Chondrocyte (in vitro differentiated cells): ENCODE data around the gene DEPDC1B. TPM values are rescaled to one million over a fixed set of nuclear protein-coding genes. Genes with fewer than 3 reads are reported as not detected.
A peak's percentile ranks its signal among the peaks of the same experiment; 100 is the strongest.

ENCODE experiments used
- DNase-seq: peaks from one replicate; pipeline ENCODE4 v3.0.0; 2021; ENCODE audit warnings: mixed read lengths, low spot score
- H3K27ac Mint-ChIP-seq: one replicate; pipeline ENCODE4 v1.8.0; 2021; ENCODE audit warnings: mild to moderate bottlenecking, moderate library complexity, mixed read lengths; ENCODE audit not compliant: unreplicated experiment
- H3K27me3 Mint-ChIP-seq: 2 replicates; pipeline ENCODE4 v1.8.0; 2021; ENCODE audit warnings: low read depth, mixed read lengths
- H3K36me3 Mint-ChIP-seq: 2 replicates; pipeline ENCODE4 v1.8.0; 2021; ENCODE audit warnings: low read depth, mixed read lengths
- H3K4me1 Mint-ChIP-seq: 2 replicates; pipeline ENCODE4 v1.8.0; 2021; ENCODE audit warnings: low read depth, mild to moderate bottlenecking, mixed read lengths
- H3K4me3 Mint-ChIP-seq: one replicate; pipeline ENCODE4 v1.8.0; 2021; ENCODE audit warnings: mild to moderate bottlenecking, moderate library complexity, mixed read lengths; ENCODE audit not compliant: unreplicated experiment
- H3K9me3 Mint-ChIP-seq: 2 replicates; pipeline ENCODE4 v1.8.0; 2021; ENCODE audit warnings: low read depth, mixed read lengths
- long read RNA-seq: library from polyadenylated mRNA; stranded (forward); transcript quantifications from one replicate; pipeline ENCODE4 v2.0.0, GENCODE V29; 2021
- total RNA-seq: library from RNA; stranded (reverse); gene quantifications from 3 replicates; pipeline ENCODE4 v1.2.1, GENCODE V29; 2021
- TF ChIP-seq, protein P1 (sequence below): fragments of 200-600 bp; sonication (generic); IDR thresholded peaks from 2 replicates; pipeline ENCODE4 v1.5.0; 2021; ENCODE audit warnings: antibody characterized with exemption, mild to moderate bottlenecking, moderate library complexity

Gene DEPDC1B
- 1.2 to 2.3 TPM (median 1.5 TPM) in 3 replicates for total RNA-seq
- long read RNA-seq, partial matches to known transcripts: 0 of 2 reads
- long read RNA-seq, other reads (novel, unspliced or antisense): 2 of 2 reads

DNA sequence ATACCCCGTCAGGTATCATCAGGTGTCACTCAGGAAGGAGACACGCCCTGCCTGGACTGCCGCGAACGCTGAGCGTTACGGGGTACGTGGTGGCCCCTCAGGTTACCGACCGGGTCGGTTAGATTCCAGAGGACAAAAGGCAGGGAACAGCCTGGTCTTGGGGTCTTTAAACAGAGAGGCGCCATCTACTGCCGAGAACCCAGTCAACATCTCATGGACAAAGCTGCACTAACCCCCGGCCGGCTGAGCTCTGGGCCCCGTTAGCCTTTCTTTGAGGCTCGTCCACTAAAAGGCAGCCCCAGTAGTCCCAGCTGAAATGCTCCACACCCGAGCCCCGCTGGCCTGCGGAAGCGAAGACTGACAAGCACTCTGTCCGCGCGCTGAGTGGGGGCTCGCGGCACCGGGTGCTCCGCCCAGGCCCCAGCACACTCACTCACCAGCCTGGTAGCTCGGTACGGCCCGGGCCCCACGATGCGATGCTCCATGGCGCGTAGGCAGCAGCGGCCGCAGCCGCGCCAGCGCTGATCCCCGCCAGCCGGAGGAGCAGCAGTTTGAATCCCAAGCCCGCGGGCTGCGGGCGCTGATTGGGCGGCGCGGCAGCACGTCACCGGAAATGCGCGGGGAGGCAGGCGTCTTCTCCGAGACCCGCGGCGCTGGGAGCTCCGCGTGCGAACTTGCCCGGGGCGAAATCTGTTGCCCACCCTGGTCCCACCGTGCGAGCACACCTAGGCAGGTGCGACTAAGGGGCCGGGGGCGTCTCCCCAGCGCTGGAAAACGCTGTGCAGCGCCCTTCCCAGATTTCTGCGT, at the start of gene DEPDC1B:
Gene DEPDC1B (minus strand): TSS at position 558 of the 807 bp plus-strand sequence. CDS start 73 bp downstream, at position 485.
- TF ChIP-seq, protein P1, sequence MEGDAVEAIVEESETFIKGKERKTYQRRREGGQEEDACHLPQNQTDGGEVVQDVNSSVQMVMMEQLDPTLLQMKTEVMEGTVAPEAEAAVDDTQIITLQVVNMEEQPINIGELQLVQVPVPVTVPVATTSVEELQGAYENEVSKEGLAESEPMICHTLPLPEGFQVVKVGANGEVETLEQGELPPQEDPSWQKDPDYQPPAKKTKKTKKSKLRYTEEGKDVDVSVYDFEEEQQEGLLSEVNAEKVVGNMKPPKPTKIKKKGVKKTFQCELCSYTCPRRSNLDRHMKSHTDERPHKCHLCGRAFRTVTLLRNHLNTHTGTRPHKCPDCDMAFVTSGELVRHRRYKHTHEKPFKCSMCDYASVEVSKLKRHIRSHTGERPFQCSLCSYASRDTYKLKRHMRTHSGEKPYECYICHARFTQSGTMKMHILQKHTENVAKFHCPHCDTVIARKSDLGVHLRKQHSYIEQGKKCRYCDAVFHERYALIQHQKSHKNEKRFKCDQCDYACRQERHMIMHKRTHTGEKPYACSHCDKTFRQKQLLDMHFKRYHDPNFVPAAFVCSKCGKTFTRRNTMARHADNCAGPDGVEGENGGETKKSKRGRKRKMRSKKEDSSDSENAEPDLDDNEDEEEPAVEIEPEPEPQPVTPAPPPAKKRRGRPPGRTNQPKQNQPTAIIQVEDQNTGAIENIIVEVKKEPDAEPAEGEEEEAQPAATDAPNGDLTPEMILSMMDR: peak; percentile 78
- Mint-ChIP-seq H3K4me3 (peak within 1 kb of the TSS; percentile 91), H3K36me3 (no peaks in the 10 kb centered on the region)

DNA sequence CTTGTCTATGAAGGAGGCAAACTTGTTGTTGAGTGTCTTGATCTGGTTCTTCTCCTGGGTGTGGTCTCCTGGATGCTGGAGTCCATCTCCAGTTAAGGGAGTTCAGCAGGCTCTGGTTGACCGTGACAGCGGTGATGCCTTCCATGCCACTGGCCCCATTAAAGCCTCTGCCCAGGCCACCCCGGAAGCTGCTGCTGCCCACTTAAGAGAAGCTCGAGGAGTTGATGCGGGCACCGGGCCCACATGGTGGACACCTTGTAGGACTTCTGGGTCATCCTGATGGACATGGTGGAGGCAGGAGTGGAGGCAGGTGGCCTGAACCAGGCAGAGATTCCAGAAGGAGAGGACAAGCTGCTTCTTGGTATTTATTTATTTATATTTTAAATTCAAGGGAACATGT, 44.7 kb upstream of the DEPDC1B start:
- Mint-ChIP-seq H3K27ac (no peak overlapping the region), H3K4me1 (no peaks in the 10 kb centered on the region), H3K9me3 (peaks cover 16% of the 10 kb centered on the region), H3K27me3 (peaks cover 17% of the 10 kb centered on the region), H3K36me3 (peaks cover 6% of the 10 kb centered on the region), H3K4me3 (no peak overlapping the region)
- DNase-seq: no peak
- TF ChIP-seq, protein P1: no peak

More for the DNA sequence above, at the start of gene DEPDC1B:
- no peaks in the 10 kb centered on the region for H3K9me3 Mint-ChIP-seq
- peak; percentile 93 for DNase-seq
- H3K27ac Mint-ChIP-seq: peak within 1 kb of the TSS; percentile 92
- H3K4me1 Mint-ChIP-seq: peaks cover 25% of the 10 kb centered on the region
- H3K27me3 Mint-ChIP-seq: peaks cover 10% of the 10 kb centered on the region

DNA sequence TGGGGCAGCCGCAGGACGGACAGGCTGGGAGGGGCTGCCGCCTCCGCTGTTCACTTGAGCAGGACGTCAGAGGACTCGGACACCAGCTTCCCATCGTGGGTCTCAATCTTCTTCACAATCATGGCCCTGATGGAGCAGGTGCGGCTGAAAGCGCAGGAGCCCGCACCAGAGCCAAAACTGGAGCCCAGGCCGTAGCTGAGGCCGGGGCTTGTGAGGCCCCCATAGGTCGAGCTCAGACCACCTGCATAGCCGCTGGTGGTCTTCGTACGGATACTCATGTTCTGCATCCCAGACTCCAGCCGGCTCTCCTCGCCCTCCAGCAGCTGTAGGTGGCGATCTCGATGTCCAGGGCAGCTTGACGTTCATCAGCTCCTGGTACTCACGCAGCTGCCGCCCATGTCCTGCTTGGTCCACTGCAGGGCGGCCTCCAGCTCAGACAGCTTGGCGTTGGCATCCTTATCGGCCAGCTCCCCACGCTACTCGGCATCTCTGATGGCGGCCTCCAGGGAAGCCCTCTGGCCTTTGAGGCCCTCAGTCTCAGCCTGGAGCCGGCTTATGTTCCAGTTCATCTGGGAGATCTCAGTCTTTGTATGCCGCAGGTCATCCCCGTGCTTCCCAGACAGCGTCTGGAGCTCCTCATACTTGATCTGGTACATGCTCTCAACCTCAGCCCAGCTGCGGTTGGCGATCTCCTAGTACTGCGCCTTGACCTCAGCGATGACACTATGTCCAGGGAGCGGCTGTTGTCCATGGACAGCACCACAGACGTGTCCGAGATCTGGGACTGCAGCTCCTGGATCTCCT, 43.7 kb upstream of the DEPDC1B start:
- Mint-ChIP-seq H3K4me1 (no peaks in the 10 kb centered on the region), H3K4me3 (no peak overlapping the region), H3K9me3 (peaks cover 17% of the 10 kb centered on the region), H3K36me3 (peaks cover 6% of the 10 kb centered on the region), H3K27ac (no peak overlapping the region), H3K27me3 (peaks cover 17% of the 10 kb centered on the region)
- DNase-seq: no peak
- TF ChIP-seq, protein P1: no peak

DNA sequence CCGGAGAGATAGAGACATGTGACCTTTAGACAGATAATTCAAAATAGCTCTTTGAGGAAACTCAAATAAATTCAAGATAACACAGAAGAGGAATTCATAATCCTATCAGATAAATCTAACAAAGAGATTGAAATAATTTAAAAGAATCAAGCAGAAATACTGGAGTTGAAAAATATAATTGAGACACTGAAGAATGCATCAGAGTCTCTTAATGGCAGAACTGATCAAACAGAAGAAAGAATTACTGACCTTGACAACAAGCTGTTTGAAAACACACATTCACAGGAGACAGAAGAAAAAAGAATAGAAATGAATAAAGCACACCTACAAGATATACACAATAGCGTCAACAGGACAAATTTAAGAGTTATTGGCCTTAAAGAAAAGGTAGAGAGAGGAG, 40.4 kb upstream of the DEPDC1B start:
- Mint-ChIP-seq H3K4me1 (no peaks in the 10 kb centered on the region), H3K27me3 (peaks cover 20% of the 10 kb centered on the region), H3K4me3 (no peak overlapping the region), H3K36me3 (peaks cover 6% of the 10 kb centered on the region), H3K27ac (no peak overlapping the region), H3K9me3 (peaks cover 17% of the 10 kb centered on the region)
- DNase-seq: no peak
- TF ChIP-seq, protein P1: no peak

DNA sequence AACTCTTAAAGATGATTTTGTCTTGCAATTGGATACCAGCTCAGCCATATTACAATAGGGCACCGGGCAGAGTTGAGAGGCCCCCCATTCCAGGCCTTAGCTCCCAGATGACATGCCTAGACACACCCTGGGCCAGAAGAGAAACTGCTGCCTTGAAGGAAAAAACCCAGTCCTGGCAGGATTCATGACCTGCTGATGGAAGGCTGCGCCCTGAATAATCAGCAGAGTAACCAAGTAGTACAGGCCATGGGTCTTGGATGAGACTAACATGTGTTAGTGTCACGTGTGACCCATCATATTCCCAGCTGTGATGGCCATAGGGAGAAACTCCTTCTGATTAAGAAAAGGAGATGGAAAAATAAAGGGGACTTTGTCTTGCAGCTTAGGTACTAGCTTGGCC, 39.0 kb upstream of the DEPDC1B start:
- TF ChIP-seq, protein P1: no peak
- Mint-ChIP-seq H3K27me3 (peaks cover 14% of the 10 kb centered on the region), H3K4me3 (no peak overlapping the region), H3K4me1 (no peaks in the 10 kb centered on the region), H3K9me3 (peaks cover 17% of the 10 kb centered on the region), H3K36me3 (peaks cover 6% of the 10 kb centered on the region), H3K27ac (no peak overlapping the region)
- DNase-seq: no peak
